OCI-LY3 (cell line): ENCODE measurements around the gene ROCK2.

ENCODE experiments used
- H2AFZ ChIP-seq: fragments of 200-600, 300-600 bp; shearing (Covaris generic); 2 replicates; pipeline ENCODE4 v1.6.0; 2014; ENCODE audit warnings: antibody characterized with exemption, low read depth, low read length
- H3K27ac ChIP-seq: fragments of 200-600, 300-600 bp; sonication (generic); 2 replicates; pipeline ENCODE4 v1.5.1; 2014; ENCODE audit warnings: mild to moderate bottlenecking, low read length, moderate library complexity, mixed read lengths
- H3K27me3 ChIP-seq: fragments of 200-600, 300-600 bp; sonication (generic); 2 replicates; pipeline ENCODE4 v1.6.1; 2014; ENCODE audit warnings: low read depth, low read length, mixed read lengths
- H3K36me3 ChIP-seq: fragments of 200-600, 300-600 bp; sonication (generic); replicated peaks from 2 replicates; pipeline ENCODE3; 2014; ENCODE audit warnings: low read depth, low read length, mixed read lengths
- H3K4me1 ChIP-seq: fragments of 300-600, 200-600 bp; sonication (generic); 2 replicates; pipeline ENCODE4 v1.6.1; 2014; ENCODE audit warnings: low read length, mixed read lengths
- H3K4me2 ChIP-seq: fragments of 200-600, 300-600 bp; sonication (generic); 2 replicates; pipeline ENCODE4 v1.6.1; 2014; ENCODE audit warnings: low read length, mixed read lengths
- H3K4me3 ChIP-seq: fragments of 300-600, 200-600 bp; sonication (generic); 2 replicates; pipeline ENCODE4 v1.5.1; 2014; ENCODE audit warnings: antibody characterized with exemption, mild to moderate bottlenecking, low read length, moderate library complexity
- H3K79me2 ChIP-seq: fragments of 300-600, 200-600 bp; shearing (Covaris generic); 2 replicates; pipeline ENCODE4 v1.6.1; 2014; ENCODE audit warnings: mild to moderate bottlenecking, low read length, mixed read lengths
- H3K9ac ChIP-seq: fragments of 300-600, 200-600 bp; shearing (Covaris generic); 2 replicates; pipeline ENCODE4 v1.6.0; 2014; ENCODE audit warnings: mild to moderate bottlenecking, low read length, moderate library complexity
- H3K9me3 ChIP-seq: fragments of 200-600, 300-600 bp; shearing (Covaris generic); 2 replicates; pipeline ENCODE4 v1.6.1; 2014; ENCODE audit warnings: low read length, mixed read lengths; ENCODE audit not compliant: insufficient read depth
- H4K20me1 ChIP-seq: fragments of 200-600, 300-600 bp; sonication (generic); 2 replicates; pipeline ENCODE4 v1.6.1; 2016; ENCODE audit warnings: low read length, mixed read lengths; ENCODE audit not compliant: insufficient read depth
- EZH2phosphoT487 ChIP-seq: fragments of 200-600 bp; shearing (Covaris generic); IDR thresholded peaks from 2 replicates; pipeline ENCODE4 v1.6.1; 2018; ENCODE audit warnings: antibody characterized with exemption, mixed run types, low read depth
- TF ChIP-seq, protein P1 (sequence below): fragments of 200-600, 300-600 bp; sonication (generic); IDR thresholded peaks from 2 replicates; pipeline ENCODE4 v1.5.1; 2014; ENCODE audit warnings: antibody characterized with exemption, low read length, low read depth

The ROCK2 gene

GRCh38 chr2:11224887-11225286 lies 119.5 kb downstream of the ROCK2 start:
- no peaks in the 10 kb centered on the region for H3K27me3 ChIP-seq
- H3K9ac ChIP-seq, result no peak overlapping the region
- H3K36me3 ChIP-seq, result peaks cover 4% of the 10 kb centered on the region
- H4K20me1 ChIP-seq, result no peaks in the 10 kb centered on the region
- peak overlapping the region; percentile 38 for H3K27ac ChIP-seq
- peak overlapping the region; percentile 18; the same call in 1 of the 2 replicates for H3K4me2 ChIP-seq
- no peak overlapping the region for H3K4me3 ChIP-seq
- no peaks in the 10 kb centered on the region for H3K79me2 ChIP-seq
- H2AFZ ChIP-seq, result no peak overlapping the region
- H3K9me3 ChIP-seq, result no peaks in the 10 kb centered on the region
- TF ChIP-seq EZH2phosphoT487, result no peak
- TF ChIP-seq, protein P1, sequence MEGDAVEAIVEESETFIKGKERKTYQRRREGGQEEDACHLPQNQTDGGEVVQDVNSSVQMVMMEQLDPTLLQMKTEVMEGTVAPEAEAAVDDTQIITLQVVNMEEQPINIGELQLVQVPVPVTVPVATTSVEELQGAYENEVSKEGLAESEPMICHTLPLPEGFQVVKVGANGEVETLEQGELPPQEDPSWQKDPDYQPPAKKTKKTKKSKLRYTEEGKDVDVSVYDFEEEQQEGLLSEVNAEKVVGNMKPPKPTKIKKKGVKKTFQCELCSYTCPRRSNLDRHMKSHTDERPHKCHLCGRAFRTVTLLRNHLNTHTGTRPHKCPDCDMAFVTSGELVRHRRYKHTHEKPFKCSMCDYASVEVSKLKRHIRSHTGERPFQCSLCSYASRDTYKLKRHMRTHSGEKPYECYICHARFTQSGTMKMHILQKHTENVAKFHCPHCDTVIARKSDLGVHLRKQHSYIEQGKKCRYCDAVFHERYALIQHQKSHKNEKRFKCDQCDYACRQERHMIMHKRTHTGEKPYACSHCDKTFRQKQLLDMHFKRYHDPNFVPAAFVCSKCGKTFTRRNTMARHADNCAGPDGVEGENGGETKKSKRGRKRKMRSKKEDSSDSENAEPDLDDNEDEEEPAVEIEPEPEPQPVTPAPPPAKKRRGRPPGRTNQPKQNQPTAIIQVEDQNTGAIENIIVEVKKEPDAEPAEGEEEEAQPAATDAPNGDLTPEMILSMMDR, result no peak
- H3K4me1 ChIP-seq, result peaks cover 11% of the 10 kb centered on the region

- H3K27me3 ChIP-seq, result no peaks in the 10 kb centered on the region
- H3K9ac ChIP-seq, result no peak overlapping the region
- no peak overlapping the region for H2AFZ ChIP-seq
- no peak overlapping the region for H3K4me3 ChIP-seq
- no peak overlapping the region for H3K27ac ChIP-seq
- no peaks in the 10 kb centered on the region for H3K79me2 ChIP-seq
- peaks cover 8% of the 10 kb centered on the region for H3K36me3 ChIP-seq
- H3K4me2 ChIP-seq, result no peak overlapping the region
- peaks cover 11% of the 10 kb centered on the region for H3K4me1 ChIP-seq
- no peaks in the 10 kb centered on the region for H3K9me3 ChIP-seq
- TF ChIP-seq, protein P1, result no peak
- no peak for TF ChIP-seq EZH2phosphoT487
- no peaks in the 10 kb centered on the region for H4K20me1 ChIP-seq
These were observed 121.6 kb downstream of the ROCK2 start for GRCh38 chr2:11222845-11223244.

GRCh38 chr2:11220445-11220844 lies 124.0 kb downstream of the ROCK2 start:
- H3K79me2 ChIP-seq, result no peaks in the 10 kb centered on the region
- H3K9ac ChIP-seq, result no peak overlapping the region
- H3K27ac ChIP-seq, result no peak overlapping the region
- peaks cover 11% of the 10 kb centered on the region for H3K36me3 ChIP-seq
- no peak overlapping the region for H3K4me2 ChIP-seq
- H3K4me1 ChIP-seq, result peaks cover 9% of the 10 kb centered on the region
- TF ChIP-seq EZH2phosphoT487, result no peak
- TF ChIP-seq, protein P1, result no peak
- H3K4me3 ChIP-seq, result no peak overlapping the region
- H4K20me1 ChIP-seq, result no peaks in the 10 kb centered on the region
- H2AFZ ChIP-seq, result no peak overlapping the region
- H3K9me3 ChIP-seq, result no peaks in the 10 kb centered on the region
- H3K27me3 ChIP-seq, result no peaks in the 10 kb centered on the region

GRCh38 chr2:11215407-11215806 lies 129.0 kb downstream of the ROCK2 start:
- Histone ChIP-seq H3K4me2 (no peak overlapping the region), H3K9me3 (no peaks in the 10 kb centered on the region), H3K4me3 (no peak overlapping the region), H3K36me3 (peaks cover 23% of the 10 kb centered on the region), H3K27ac (no peak overlapping the region), H3K79me2 (no peaks in the 10 kb centered on the region), H3K9ac (no peak overlapping the region), H2AFZ (no peak overlapping the region), H4K20me1 (no peaks in the 10 kb centered on the region), H3K4me1 (no peaks in the 10 kb centered on the region), H3K27me3 (no peaks in the 10 kb centered on the region)
- TF ChIP-seq, protein P1, result no peak
- no peak for TF ChIP-seq EZH2phosphoT487
